ENCODE data around the gene PIGZ.

Gene PIGZ

DNA sequence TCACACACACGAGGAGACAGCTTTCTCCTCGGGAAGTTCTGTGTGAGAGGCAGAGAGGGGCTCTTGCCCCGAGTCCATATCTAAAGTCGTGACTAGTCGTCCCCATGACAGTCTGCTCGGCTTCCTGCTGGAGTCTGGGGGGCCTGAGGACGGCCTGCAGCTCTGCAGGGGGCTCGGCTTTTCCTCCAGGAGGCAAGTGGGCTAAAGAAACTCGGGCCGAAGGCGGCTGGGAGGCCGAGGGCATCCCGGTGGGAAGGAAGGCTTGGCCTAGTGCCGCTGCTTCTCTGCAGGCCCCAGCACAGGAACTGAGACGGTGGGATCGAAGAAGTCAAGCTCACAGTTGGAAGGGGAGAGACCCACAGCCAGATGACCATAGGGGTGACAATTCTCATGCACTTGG lies 25.4 kb upstream of the PIGZ start:
- no peak for TF ChIP-seq CTCF (IDR thresholded peaks at IDR 0.05; ENCODE audit: low read depth, low read length)

GRCh38 chr3:196992461-196993065 lies 23.9 kb upstream of the PIGZ start:
- H3K4me3 ChIP-seq (ENCODE audit: low read depth, low read length) = no peak overlapping the region
- no peak for TF ChIP-seq CTCF (IDR thresholded peaks at IDR 0.05; ENCODE audit: low read depth, low read length)

More for the DNA sequence above, 25.4 kb upstream of the PIGZ start:
- no peak overlapping the region for H3K4me3 ChIP-seq (ENCODE audit: low read depth, low read length)

- H3K4me3 ChIP-seq (ENCODE audit: low read depth, low read length) = no peak overlapping the region
- no peak for TF ChIP-seq CTCF (IDR thresholded peaks at IDR 0.05; ENCODE audit: low read depth, low read length)
Observed at GRCh38 chr3:196991581-196992460, 23.2 kb upstream of the PIGZ start.

GRCh38 chr3:196990601-196991007 lies 22.0 kb upstream of the PIGZ start:
- no peak overlapping the region for H3K4me3 ChIP-seq (ENCODE audit: low read depth, low read length)
- no peak for TF ChIP-seq CTCF (IDR thresholded peaks at IDR 0.05; ENCODE audit: low read depth, low read length)

DNA sequence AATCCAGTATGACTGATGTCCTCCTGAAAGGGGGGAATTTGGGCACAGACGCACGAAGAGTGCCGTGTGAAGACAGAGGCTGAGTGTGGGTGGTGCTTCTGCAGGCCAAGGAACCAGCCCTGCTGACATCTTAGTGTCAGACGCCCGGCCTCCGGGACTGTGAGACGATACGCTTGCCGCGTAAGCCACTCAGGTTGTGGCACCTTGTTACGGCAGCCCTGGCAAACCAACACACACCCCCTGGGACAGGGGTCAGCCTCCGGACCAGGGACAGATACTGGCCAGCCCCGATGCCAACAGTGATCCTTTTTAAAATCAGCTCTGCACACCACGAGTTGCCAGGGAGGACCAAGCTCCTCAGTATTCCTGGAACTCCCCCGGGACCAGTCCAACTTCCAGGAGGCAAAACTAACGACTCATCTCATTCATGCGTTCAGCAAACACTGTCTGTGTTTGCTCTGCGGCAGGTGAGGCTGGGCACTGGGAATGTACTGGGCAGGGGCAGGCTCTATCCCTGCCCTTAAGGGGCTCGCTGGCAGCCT lies 21.2 kb upstream of the PIGZ start:
- no peak for TF ChIP-seq CTCF (IDR thresholded peaks at IDR 0.05; ENCODE audit: low read depth, low read length)
- no peak overlapping the region for H3K4me3 ChIP-seq (ENCODE audit: low read depth, low read length)

DNA sequence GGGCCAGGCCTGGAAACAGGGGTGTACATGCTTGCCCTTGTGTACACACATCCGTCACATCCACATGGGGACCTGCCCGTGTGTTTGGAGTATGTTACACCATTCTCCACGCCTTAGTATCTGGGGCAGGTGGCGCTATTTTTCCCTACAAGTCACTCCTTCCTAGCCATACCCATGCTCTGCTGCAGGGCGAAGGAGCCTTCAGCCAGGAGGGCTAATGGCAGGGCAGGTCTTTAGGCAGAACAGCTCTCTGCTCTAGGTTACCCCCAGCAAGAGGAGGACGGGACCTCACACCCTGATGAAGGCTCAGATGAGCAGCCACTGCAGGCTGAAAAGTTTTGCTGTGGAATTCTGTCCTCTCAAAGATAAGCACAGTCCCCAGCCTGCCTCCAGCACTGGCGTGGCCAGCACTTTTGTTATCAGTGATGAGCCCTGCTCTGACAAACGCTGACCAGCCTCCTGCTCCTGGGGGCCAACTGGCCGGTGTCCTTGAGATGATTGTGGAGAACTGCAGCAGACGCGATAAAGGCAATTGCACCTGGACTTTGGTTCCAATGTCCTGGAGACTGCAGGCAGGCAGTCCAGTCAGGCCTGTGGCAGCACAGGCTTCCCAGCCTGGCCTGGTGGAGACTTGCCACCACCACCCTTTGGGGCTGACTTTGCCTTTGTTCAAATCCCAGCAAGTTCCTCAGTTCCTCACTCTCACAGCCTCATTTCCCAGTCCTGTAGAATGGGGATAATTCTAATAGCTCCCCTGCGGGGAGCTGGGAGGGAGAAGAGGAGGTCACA lies 19.8 kb upstream of the PIGZ start:
- TF ChIP-seq CTCF (IDR thresholded peaks at IDR 0.05; ENCODE audit: low read depth, low read length) = no peak
- no peak overlapping the region for H3K4me3 ChIP-seq (ENCODE audit: low read depth, low read length)

Measured in WI38 (cell line).